Measurements from ENCODE around the gene OR9K2.
"Not testable (repeated sequence)": the region's sequence is repeated elsewhere in the genome, so short reads cannot be mapped to it uniquely, and the experiment has no call there.

Gene OR9K2

GRCh38 chr12:55126106-55126505 is at the start of gene OR9K2:
Gene OR9K2 (plus strand): TSS chr12:55126406. CDS start chr12:55129835, 3,429 bp downstream.
- no peak for DNase-seq (ENCODE audit: low spot score)

- DNase-seq (ENCODE audit: low spot score): no peak
These were observed 33.6 kb upstream of the OR9K2 start for GRCh38 chr12:55092579-55092978.

DNA sequence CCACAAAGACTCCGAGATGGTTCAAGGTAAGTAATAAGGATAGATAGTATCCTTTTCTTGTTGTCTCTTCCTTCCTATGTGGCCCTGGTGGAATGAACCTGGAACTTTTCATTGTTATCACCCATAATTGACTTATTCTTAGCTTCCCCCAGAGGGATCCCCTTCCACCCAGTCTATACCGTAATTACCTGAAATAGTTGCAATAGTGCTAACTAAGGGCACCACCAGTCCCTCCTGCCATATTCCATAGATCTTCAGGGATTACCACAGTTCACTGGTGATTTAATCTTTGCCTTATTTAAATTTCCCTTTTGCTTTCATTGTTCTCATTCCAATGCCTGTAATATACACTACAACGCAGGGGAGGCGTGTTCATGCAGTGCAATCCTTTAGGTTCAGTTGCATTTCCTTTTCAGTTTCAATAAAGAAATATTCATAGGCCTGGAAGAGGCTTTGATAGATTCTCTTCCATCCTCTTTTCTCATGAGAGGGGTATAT is 13.8 kb upstream of the OR9K2 start:
- no peak for DNase-seq (ENCODE audit: low spot score)

GRCh38 chr12:55116152-55116551 is 10.1 kb upstream of the OR9K2 start:
- no peak for DNase-seq (ENCODE audit: low spot score)

DNA sequence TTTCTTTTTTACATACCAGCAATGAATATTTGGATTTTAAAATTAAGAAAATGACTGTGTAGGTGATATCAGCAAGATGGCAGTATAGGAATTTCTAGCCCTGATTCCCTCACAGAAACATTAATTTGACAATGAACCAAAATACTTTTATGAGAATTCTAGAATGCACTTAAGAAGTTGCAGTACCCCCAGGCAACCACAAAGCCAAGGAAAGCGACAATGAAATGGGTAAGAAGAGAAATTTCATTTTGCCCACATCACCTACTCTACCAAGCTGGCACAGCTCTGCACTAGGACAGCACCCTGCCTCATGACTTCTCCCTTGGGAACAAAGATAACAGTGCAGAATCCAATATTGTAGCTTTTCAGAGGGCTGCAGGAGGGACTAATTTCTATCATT is 6.6 kb downstream of the OR9K2 start:
- no peak for DNase-seq (ENCODE audit: low spot score)

- peak; percentile 47 for DNase-seq (ENCODE audit: low spot score)
These were observed 16.7 kb downstream of the OR9K2 start for GRCh38 chr12:55142669-55143565.

DNA sequence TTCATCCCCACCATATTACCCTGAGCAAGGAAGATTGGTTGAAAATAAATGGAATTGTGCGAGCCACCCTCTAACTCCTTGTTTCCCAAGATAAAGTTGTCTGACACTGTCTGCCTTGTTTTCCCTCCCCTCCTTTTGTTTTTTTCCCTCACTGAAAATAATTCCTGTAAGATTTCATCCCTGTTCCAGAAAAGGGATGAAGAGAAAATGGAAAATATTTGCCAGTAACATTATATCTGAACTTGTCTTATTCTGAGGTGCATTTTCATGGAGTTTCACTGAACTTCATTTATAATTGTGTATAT is 17.3 kb downstream of the OR9K2 start:
- DNase-seq (ENCODE audit: low spot score): no peak

GRCh38 chr12:55167010-55167640 is 40.9 kb downstream of the OR9K2 start:
- DNase-seq (ENCODE audit: low spot score): not testable (repeated sequence)

- DNase-seq (ENCODE audit: low spot score): no peak
These were observed 45.2 kb downstream of the OR9K2 start for GRCh38 chr12:55171445-55171844.

GRCh38 chr12:55171846-55172245 is 45.6 kb downstream of the OR9K2 start:
- not testable (repeated sequence) for DNase-seq (ENCODE audit: low spot score)

DNA sequence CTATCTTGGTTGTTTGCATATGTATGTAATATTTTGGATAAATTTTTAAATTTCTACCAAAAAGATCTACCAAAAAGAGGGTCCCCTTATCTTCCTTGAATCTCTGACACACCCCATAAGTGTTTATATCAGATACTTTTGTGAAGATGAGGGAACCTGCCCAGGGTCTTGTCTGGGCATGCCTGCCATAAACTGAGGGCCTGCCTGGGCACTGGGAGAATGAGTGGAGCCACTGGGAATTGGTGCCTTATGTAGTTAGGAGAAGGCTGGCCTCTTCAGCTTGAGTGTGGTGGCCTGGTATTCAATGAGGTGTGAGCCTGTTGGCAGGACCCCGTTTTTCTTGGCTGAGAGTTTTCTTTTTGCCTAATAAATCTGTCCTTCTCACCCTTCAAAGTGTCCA is 46.5 kb downstream of the OR9K2 start:
- DNase-seq (ENCODE audit: low spot score): no peak

DNA sequence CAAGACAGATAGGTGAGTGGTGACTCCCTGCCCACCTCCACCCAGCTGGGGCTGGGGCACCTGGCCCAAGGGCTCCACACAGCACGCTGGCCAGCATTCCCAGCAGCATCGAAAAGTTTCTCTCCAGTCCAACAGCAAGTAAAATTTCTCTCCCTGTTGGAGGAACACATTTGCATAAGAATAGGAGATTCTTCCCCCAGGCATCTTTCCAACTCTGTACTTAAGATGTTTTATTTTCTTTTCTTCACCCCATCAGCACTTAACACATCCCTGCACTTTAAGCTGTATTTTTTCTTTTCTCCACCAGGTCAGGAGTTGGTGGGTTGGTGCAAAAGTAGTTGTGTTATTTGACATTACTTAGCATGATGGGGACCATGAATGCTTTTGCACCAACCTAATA is 47.2 kb downstream of the OR9K2 start:
- no peak for DNase-seq (ENCODE audit: low spot score)
